Liver (tissue), 9 donors: ENCODE data around the gene ADAP1. TPM values are rescaled to one million over a fixed set of nuclear protein-coding genes. Genes with fewer than 3 reads are reported as not detected.

Experiments
- DNase-seq: peaks from one replicate; pipeline ENCODE4 v3.0.0-alpha.2; 2017; ENCODE audit warnings: low spot score
- H3K27ac ChIP-seq, 2 donors: one replicate each; pipeline ENCODE4 v1.7.0; 2013; ENCODE audit warnings: inconsistent platforms in 2 of 2, low read length in 2 of 2, control low read depth in 1 of 2, low read depth in 1 of 2, mild to moderate bottlenecking in 1 of 2
- H3K27me3 ChIP-seq, 4 donors: one replicate each; pipeline versions ENCODE4 v1.6.1 to v1.7.0; 2013; ENCODE audit warnings: low read length in 3 of 4, inconsistent platforms in 1 of 4, mild to moderate bottlenecking in 1 of 4, moderate library complexity in 1 of 4; ENCODE audit not compliant: control insufficient read depth in 4 of 4, insufficient read depth in 4 of 4
- H3K36me3 ChIP-seq, 4 donors: one replicate each; pipeline versions ENCODE4 v1.6.1 to v1.7.0; 2013; ENCODE audit warnings: low read length in 3 of 4, mild to moderate bottlenecking in 3 of 4, low read depth in 1 of 4, moderate library complexity in 1 of 4; ENCODE audit not compliant: control insufficient read depth in 4 of 4, insufficient read depth in 3 of 4
- H3K4me1 ChIP-seq, 4 donors: one replicate each; pipeline versions ENCODE4 v1.6.1 to v1.7.0; 2013; ENCODE audit warnings: low read length in 3 of 4, mild to moderate bottlenecking in 3 of 4, moderate library complexity in 1 of 4; ENCODE audit not compliant: control insufficient read depth in 4 of 4, insufficient read depth in 4 of 4
- H3K4me3 ChIP-seq, 3 donors: one replicate each; pipeline versions ENCODE4 v1.6.1 to v1.7.0; 2013; ENCODE audit warnings: low read length in 3 of 3, control low read depth in 1 of 3, low read depth in 1 of 3, mild to moderate bottlenecking in 1 of 3
- H3K9ac ChIP-seq, 2 donors: one replicate each; pipeline ENCODE4 v1.7.0; 2013; ENCODE audit warnings: low read length in 2 of 2, mild to moderate bottlenecking in 2 of 2, moderate library complexity in 2 of 2, control low read depth in 1 of 2, low read depth in 1 of 2
- H3K9me3 ChIP-seq, 4 donors: one replicate each; pipeline versions ENCODE4 v1.6.1 to v1.7.0; 2013; ENCODE audit warnings: low read length in 3 of 4; ENCODE audit not compliant: control insufficient read depth in 4 of 4
- EGR1 ChIP-seq, 2 donors: IDR thresholded peaks; 2 replicates each; pipeline ENCODE4 v1.6.1; 2016 to 2018; ENCODE audit warnings: antibody characterized with exemption in 2 of 2, low read depth in 2 of 2
- FOXA1 ChIP-seq: IDR thresholded peaks from 2 replicates; pipeline ENCODE4 v1.6.1; 2016; ENCODE audit warnings: antibody characterized with exemption
- FOXA2 ChIP-seq: IDR thresholded peaks from 2 replicates; pipeline ENCODE4 v1.6.1; 2016; ENCODE audit warnings: antibody characterized with exemption
- GABPA ChIP-seq, 2 donors: IDR thresholded peaks in 1 of 2; conservative IDR thresholded peaks in 1 of 2; 2 replicates each; pipeline ENCODE4 v1.6.1; 2016; ENCODE audit warnings: antibody characterized with exemption in 2 of 2, mild to moderate bottlenecking in 1 of 2, moderate library complexity in 1 of 2
- HNF4A ChIP-seq, 2 donors: conservative IDR thresholded peaks; 2 replicates each; pipeline ENCODE4 v1.6.1; 2016; ENCODE audit warnings: antibody characterized with exemption in 2 of 2, mild to moderate bottlenecking in 2 of 2
- HNF4G ChIP-seq: IDR thresholded peaks from 2 replicates; pipeline ENCODE4 v1.6.1; 2016; ENCODE audit warnings: antibody characterized with exemption
- JUND ChIP-seq, 2 donors: IDR thresholded peaks; 2 replicates each; pipeline ENCODE4 v1.6.1; 2016; ENCODE audit warnings: antibody characterized with exemption in 2 of 2
- NR2F2 ChIP-seq: IDR thresholded peaks from 2 replicates; pipeline ENCODE4 v1.6.1; 2016; ENCODE audit warnings: antibody characterized with exemption
- RAD21 ChIP-seq, 2 donors: IDR thresholded peaks; 2 replicates each; pipeline ENCODE4 v1.6.1; 2016; ENCODE audit warnings: antibody characterized with exemption in 2 of 2, mild to moderate bottlenecking in 2 of 2
- RXRA ChIP-seq, 2 donors: IDR thresholded peaks; 2 replicates each; pipeline ENCODE4 v1.6.1; 2017 to 2018; ENCODE audit warnings: antibody characterized with exemption in 2 of 2, mild to moderate bottlenecking in 1 of 2
- SP1 ChIP-seq: IDR thresholded peaks from 2 replicates; pipeline ENCODE4 v1.6.1; 2018; ENCODE audit warnings: antibody characterized with exemption, mild to moderate bottlenecking
- TAF1 ChIP-seq: conservative IDR thresholded peaks from 2 replicates; pipeline ENCODE4 v1.6.1; 2016; ENCODE audit warnings: antibody characterized with exemption, mild to moderate bottlenecking
- YY1 ChIP-seq: IDR thresholded peaks from 2 replicates; pipeline ENCODE4 v1.6.1; 2016; ENCODE audit warnings: antibody characterized with exemption, mild to moderate bottlenecking
- ZBTB33 ChIP-seq: IDR thresholded peaks from 2 replicates; pipeline ENCODE4 v1.6.1; 2016; ENCODE audit warnings: antibody characterized with exemption
- WGBS: extraction: QIAGEN DNeasy Blood & Tissue Kit; methylation state at CpG from one replicate; pipeline ENCODE4 v1.1.7; 2013; 5-methylcytosine and 5-hydroxymethylcytosine counted together
- polyA plus RNA-seq, 2 donors: library from polyadenylated mRNA; stranded (reverse) in 1 of 2; unstranded in 1 of 2; fragments of 200-250 nt in 1 of 2; fragments of >200 nt in 1 of 2; fragmentation: Nextera tagmentation in 1 of 2; extraction: Ambion mirVana in 1 of 2; gene quantifications; one replicate each; pipeline versions ENCODE4 v1.2.1 to v1.2.3, GENCODE V29; 2013 to 2015
- total RNA-seq, 2 donors: library from RNA; depleted of rRNA; stranded (reverse); fragments of >200 nt; gene quantifications; one replicate each; pipeline ENCODE4 v1.2.3, GENCODE V29; 2014
- TF ChIP-seq, protein P1 (sequence below): fragments of 150-350 bp; IDR thresholded peaks from 2 replicates; pipeline ENCODE4 v1.5.1; 2017; ENCODE audit warnings: improper control_type of control experiment, low read depth, low read length; ENCODE audit not compliant: missing input control
- TF ChIP-seq, protein P2 (sequence below): IDR thresholded peaks from 2 replicates; pipeline ENCODE4 v1.6.1; 2016; ENCODE audit warnings: antibody characterized with exemption
- donor health status: healthy.
- donor health status: healthy.
- donor health status: healthy.
- donor health status: healthy.
- donor health status: healthy.

ADAP1 gene
- total and polyA plus RNA-seq, 4 donors = 0.46 to 3.7 (median 2.7) TPM

DNA sequence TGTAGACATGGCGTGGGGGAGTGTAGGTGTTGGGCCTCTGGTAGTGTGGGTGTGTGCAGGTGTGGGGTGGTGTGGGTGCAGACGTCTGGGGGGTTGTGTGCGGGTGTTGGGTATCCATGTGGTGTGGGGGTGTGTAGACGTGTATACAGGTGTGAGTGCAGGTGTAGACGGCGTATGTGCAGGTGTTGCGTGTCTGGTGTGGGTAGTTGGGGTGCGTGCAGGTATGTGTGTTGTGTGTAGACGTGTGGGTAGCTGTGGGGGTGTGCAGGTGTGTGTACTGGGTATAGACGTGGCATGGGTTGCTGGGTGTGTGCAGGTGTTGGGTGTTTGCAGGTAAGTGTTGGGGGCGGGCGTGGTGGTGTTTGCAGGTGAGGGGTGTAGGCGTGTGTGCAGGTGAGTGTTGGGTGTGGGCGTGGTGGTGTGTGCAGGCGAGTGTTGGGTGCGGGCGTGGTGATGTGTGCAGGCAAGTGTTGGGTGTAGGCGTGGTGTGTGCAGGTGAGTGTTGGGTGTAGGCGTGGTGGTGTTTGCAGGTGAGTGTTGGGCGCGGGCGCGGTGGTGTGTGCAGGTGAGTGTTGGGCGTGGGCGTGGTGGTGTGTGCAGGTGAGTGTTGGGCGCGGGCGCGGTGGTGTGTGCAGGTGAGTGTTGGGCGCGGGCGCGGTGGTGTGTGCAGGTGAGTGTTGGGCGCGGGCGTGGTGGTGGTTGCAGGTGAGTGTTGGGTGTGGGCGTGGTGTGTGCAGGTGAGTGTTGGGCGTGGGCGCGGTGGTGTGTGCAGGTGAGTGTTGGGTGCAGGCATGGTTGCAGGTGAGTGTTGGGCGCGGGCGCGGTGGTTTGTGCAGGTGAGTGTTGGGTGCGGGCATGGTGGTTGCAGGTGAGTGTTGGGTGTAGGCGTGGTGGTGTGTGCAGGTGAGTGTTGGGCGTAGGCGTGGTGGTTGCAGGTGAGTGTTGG lies 61.6 kb downstream of the ADAP1 start:
- WGBS = 97% methylated on average over 48 of the region's 48 CpGs
- H3K27ac ChIP-seq = no peak overlapping the region
- TF ChIP-seq SP1 = no peak
- TF ChIP-seq ZBTB33 = no peak
- TF ChIP-seq HNF4A (conservative IDR thresholded peaks at IDR 0.05) = no peak
- TF ChIP-seq RXRA (IDR thresholded peaks at IDR 0.05) = no peak
- TF ChIP-seq NR2F2 = no peak
- no peak for TF ChIP-seq RAD21 (IDR thresholded peaks at IDR 0.05)
- TF ChIP-seq FOXA2 = no peak
- no peak for TF ChIP-seq TAF1
- TF ChIP-seq GABPA (IDR thresholded peaks at IDR 0.05 in 1 of 2, conservative IDR thresholded peaks at IDR 0.05 in 1 of 2) = no peak
- TF ChIP-seq, protein P1, sequence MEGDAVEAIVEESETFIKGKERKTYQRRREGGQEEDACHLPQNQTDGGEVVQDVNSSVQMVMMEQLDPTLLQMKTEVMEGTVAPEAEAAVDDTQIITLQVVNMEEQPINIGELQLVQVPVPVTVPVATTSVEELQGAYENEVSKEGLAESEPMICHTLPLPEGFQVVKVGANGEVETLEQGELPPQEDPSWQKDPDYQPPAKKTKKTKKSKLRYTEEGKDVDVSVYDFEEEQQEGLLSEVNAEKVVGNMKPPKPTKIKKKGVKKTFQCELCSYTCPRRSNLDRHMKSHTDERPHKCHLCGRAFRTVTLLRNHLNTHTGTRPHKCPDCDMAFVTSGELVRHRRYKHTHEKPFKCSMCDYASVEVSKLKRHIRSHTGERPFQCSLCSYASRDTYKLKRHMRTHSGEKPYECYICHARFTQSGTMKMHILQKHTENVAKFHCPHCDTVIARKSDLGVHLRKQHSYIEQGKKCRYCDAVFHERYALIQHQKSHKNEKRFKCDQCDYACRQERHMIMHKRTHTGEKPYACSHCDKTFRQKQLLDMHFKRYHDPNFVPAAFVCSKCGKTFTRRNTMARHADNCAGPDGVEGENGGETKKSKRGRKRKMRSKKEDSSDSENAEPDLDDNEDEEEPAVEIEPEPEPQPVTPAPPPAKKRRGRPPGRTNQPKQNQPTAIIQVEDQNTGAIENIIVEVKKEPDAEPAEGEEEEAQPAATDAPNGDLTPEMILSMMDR = no peak
- no peak for TF ChIP-seq HNF4G
- no peak for TF ChIP-seq YY1
- no peak for TF ChIP-seq FOXA1
- no peak for TF ChIP-seq EGR1 (IDR thresholded peaks at IDR 0.05; ENCODE audit: low read depth in 2 of 2)
- no peak for TF ChIP-seq JUND (IDR thresholded peaks at IDR 0.05)
- no peak overlapping the region for H3K4me3 ChIP-seq
- DNase-seq = no peak
- H3K27me3 ChIP-seq = no peaks in the 10 kb centered on the region
- H3K9me3 ChIP-seq = no peaks in the 10 kb centered on the region
- H3K9ac ChIP-seq = no peak overlapping the region
- peaks cover 26 to 62% (median 37%) of the 10 kb centered on the region in 4 donors for H3K36me3 ChIP-seq
- H3K4me1 ChIP-seq = peaks cover under 1 to 13% (median 9%) of the 10 kb centered on the region in 4 donors

DNA sequence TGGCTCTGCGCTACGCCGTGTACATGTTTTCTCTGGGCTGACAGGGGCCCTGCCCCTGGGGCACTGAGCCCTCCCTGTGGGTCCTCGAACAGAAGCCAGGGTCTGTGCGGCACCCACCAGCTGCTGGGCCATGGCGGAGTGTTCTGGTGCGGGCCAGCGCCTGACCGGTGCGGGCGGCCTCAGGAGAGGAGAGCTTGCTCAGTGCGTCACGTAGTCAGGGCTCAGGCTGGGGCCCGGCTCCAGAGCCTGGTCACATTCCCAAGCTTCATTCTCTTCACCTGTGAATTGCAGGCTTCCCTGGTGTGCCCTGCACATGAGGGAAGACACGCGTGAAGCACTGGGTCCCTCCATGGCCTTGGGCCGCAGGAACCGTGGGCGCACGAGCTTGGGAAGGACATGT lies 62.7 kb downstream of the ADAP1 start:
- Histone ChIP-seq H3K9ac (no peak overlapping the region), H3K4me1 (peaks cover 10 to 24% (median 16%) of the 10 kb centered on the region in 4 donors), H3K4me3 (no peak overlapping the region), H3K9me3 (no peaks in the 10 kb centered on the region), H3K27me3 (no peaks in the 10 kb centered on the region), H3K36me3 (peaks cover 25 to 61% (median 35%) of the 10 kb centered on the region in 4 donors), H3K27ac (no peak overlapping the region)
- WGBS = 98% methylated on average over 20 of the region's 20 CpGs
- no peak for DNase-seq
- TF ChIP-seq YY1 = no peak
- no peak for TF ChIP-seq ZBTB33
- TF ChIP-seq EGR1 (IDR thresholded peaks at IDR 0.05; ENCODE audit: low read depth in 2 of 2) = no peak
- TF ChIP-seq JUND (IDR thresholded peaks at IDR 0.05) = no peak
- TF ChIP-seq, protein P1 = no peak
- no peak for TF ChIP-seq FOXA2
- no peak for TF ChIP-seq RXRA (IDR thresholded peaks at IDR 0.05)
- TF ChIP-seq HNF4A (conservative IDR thresholded peaks at IDR 0.05) = no peak
- TF ChIP-seq, protein P2, sequence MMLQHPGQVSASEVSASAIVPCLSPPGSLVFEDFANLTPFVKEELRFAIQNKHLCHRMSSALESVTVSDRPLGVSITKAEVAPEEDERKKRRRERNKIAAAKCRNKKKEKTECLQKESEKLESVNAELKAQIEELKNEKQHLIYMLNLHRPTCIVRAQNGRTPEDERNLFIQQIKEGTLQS = no peak
